ENCODE data around the gene MRPL34.

MRPL34 gene

GRCh38 chr19:17348700-17349099, 43.0 kb downstream of the MRPL34 start:
- H3K4me3 ChIP-seq (ENCODE audit: low read depth, low read length) = peak overlapping the region; percentile 17
- in situ Hi-C loops (cut with HindIII; ENCODE audit: low pct_ligation_motif_present, low sequenced_read_pairs) = no loop called here
- H3K27ac ChIP-seq = no peak overlapping the region
- peak; percentile 37 for DNase-seq
- H3K36me3 ChIP-seq (replicated peaks) = no peaks in the 10 kb centered on the region
- H3K27me3 ChIP-seq (replicated peaks) = no peaks in the 10 kb centered on the region
- TF ChIP-seq, protein P1, sequence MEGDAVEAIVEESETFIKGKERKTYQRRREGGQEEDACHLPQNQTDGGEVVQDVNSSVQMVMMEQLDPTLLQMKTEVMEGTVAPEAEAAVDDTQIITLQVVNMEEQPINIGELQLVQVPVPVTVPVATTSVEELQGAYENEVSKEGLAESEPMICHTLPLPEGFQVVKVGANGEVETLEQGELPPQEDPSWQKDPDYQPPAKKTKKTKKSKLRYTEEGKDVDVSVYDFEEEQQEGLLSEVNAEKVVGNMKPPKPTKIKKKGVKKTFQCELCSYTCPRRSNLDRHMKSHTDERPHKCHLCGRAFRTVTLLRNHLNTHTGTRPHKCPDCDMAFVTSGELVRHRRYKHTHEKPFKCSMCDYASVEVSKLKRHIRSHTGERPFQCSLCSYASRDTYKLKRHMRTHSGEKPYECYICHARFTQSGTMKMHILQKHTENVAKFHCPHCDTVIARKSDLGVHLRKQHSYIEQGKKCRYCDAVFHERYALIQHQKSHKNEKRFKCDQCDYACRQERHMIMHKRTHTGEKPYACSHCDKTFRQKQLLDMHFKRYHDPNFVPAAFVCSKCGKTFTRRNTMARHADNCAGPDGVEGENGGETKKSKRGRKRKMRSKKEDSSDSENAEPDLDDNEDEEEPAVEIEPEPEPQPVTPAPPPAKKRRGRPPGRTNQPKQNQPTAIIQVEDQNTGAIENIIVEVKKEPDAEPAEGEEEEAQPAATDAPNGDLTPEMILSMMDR (IDR thresholded peaks at IDR 0.05; ENCODE audit: low read depth, low read length, missing control alignments) = no peak

- TF ChIP-seq, protein P1 (IDR thresholded peaks at IDR 0.05; ENCODE audit: low read depth, low read length, missing control alignments) = no peak
- in situ Hi-C loops (cut with HindIII; ENCODE audit: low pct_ligation_motif_present, low sequenced_read_pairs) = no loop called here
- no peak overlapping the region for H3K4me3 ChIP-seq (ENCODE audit: low read depth, low read length)
- no peaks in the 10 kb centered on the region for H3K27me3 ChIP-seq (replicated peaks)
- H3K27ac ChIP-seq = no peak overlapping the region
- H3K36me3 ChIP-seq (replicated peaks) = no peaks in the 10 kb centered on the region
- DNase-seq = no peak
These were observed 46.3 kb downstream of the MRPL34 start for GRCh38 chr19:17351815-17352435.

GRCh38 chr19:17352608-17353280, 47.1 kb downstream of the MRPL34 start:
- TF ChIP-seq, protein P1 (IDR thresholded peaks at IDR 0.05; ENCODE audit: low read depth, low read length, missing control alignments) = no peak
- Histone ChIP-seq H3K27ac (no peak overlapping the region), H3K4me3 (ENCODE audit: low read depth, low read length) (no peak overlapping the region), H3K36me3 (replicated peaks) (no peaks in the 10 kb centered on the region), H3K27me3 (replicated peaks) (no peaks in the 10 kb centered on the region)
- in situ Hi-C loops (cut with HindIII; ENCODE audit: low pct_ligation_motif_present, low sequenced_read_pairs) = no loop called here
- DNase-seq = no peak

GRCh38 chr19:17353386-17353785, 47.7 kb downstream of the MRPL34 start:
- no peak for DNase-seq
- Histone ChIP-seq H3K27ac (no peak overlapping the region), H3K4me3 (ENCODE audit: low read depth, low read length) (no peak overlapping the region), H3K36me3 (replicated peaks) (no peaks in the 10 kb centered on the region), H3K27me3 (replicated peaks) (no peaks in the 10 kb centered on the region)
- in situ Hi-C loops (cut with HindIII; ENCODE audit: low pct_ligation_motif_present, low sequenced_read_pairs) = no loop called here
- TF ChIP-seq, protein P1 (IDR thresholded peaks at IDR 0.05; ENCODE audit: low read depth, low read length, missing control alignments) = no peak

Measured in brain microvascular endothelial cell (primary cell).